ENCODE measurements around the gene MLH1.

DNA sequence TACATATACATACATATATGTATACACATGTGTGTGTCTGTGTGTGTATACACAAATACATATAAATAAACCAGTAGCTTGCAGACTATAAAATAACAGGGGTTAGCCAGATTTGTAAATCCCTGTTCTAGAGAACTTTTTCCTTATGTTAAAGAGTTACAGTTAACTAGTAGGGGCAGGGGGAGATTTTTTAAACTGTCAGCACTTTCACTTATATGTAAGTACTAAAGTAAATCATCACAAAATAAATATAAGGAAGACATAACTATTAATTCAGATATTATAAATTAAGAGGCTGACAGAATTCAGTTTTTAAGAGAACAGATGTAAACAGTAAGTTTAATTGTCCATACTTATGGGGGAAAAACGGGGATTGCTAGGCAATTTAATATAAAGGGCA is 107.1 kb downstream of the MLH1 start:
- TF ChIP-seq, protein P1, sequence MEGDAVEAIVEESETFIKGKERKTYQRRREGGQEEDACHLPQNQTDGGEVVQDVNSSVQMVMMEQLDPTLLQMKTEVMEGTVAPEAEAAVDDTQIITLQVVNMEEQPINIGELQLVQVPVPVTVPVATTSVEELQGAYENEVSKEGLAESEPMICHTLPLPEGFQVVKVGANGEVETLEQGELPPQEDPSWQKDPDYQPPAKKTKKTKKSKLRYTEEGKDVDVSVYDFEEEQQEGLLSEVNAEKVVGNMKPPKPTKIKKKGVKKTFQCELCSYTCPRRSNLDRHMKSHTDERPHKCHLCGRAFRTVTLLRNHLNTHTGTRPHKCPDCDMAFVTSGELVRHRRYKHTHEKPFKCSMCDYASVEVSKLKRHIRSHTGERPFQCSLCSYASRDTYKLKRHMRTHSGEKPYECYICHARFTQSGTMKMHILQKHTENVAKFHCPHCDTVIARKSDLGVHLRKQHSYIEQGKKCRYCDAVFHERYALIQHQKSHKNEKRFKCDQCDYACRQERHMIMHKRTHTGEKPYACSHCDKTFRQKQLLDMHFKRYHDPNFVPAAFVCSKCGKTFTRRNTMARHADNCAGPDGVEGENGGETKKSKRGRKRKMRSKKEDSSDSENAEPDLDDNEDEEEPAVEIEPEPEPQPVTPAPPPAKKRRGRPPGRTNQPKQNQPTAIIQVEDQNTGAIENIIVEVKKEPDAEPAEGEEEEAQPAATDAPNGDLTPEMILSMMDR (IDR thresholded peaks at IDR 0.05; ENCODE audit: poor library complexity): no peak
- TF ChIP-seq EZH2 (IDR thresholded peaks at IDR 0.05; ENCODE audit: borderline replicate concordance) (no peak), EZH2phosphoT487 (IDR thresholded peaks at IDR 0.05; ENCODE audit: low read depth, severe bottlenecking, unreplicated experiment) (no peak)

All from hepatocyte (in vitro differentiated cells).